SK-N-SH (cell line): ENCODE data around the gene GARNL3.

Experiments
- SIN3A ChIP-seq: IDR thresholded peaks from 2 replicates; pipeline ENCODE4 v1.6.1; 2012; ENCODE audit warnings: low read depth, mild to moderate bottlenecking, low read length, moderate library complexity, borderline replicate concordance
- TF ChIP-seq, protein P1 (sequence below): fragments of 200-600 bp; sonication (generic); IDR thresholded peaks from 2 replicates; pipeline ENCODE4 v1.6.1; 2017; ENCODE audit warnings: antibody characterized with exemption, mild to moderate bottlenecking, moderate library complexity

DNA sequence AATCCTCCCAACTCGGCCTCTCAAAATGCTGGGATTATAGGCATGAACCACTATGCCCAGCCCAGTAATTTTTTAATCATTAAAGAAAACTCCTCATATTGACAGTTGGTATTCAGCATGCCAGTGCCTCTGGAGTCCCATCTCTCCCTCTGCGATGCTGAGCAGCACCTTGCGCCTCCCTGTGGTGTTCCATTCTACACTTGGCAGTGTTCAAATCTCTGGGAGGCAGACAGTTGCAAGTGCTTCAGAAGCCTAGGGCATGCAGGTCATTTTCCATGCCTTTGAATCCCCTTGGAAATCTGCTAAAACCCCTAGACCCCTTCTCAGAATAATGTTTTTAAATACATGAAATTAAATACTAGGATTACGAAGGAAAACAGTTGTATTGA lies 41.3 kb downstream of the GARNL3 start:
- no peak for TF ChIP-seq SIN3A
- TF ChIP-seq, protein P1, sequence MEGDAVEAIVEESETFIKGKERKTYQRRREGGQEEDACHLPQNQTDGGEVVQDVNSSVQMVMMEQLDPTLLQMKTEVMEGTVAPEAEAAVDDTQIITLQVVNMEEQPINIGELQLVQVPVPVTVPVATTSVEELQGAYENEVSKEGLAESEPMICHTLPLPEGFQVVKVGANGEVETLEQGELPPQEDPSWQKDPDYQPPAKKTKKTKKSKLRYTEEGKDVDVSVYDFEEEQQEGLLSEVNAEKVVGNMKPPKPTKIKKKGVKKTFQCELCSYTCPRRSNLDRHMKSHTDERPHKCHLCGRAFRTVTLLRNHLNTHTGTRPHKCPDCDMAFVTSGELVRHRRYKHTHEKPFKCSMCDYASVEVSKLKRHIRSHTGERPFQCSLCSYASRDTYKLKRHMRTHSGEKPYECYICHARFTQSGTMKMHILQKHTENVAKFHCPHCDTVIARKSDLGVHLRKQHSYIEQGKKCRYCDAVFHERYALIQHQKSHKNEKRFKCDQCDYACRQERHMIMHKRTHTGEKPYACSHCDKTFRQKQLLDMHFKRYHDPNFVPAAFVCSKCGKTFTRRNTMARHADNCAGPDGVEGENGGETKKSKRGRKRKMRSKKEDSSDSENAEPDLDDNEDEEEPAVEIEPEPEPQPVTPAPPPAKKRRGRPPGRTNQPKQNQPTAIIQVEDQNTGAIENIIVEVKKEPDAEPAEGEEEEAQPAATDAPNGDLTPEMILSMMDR: no peak
